HepG2 (cell line): ENCODE data around the gene HLF. TPM values are rescaled to one million over a fixed set of nuclear protein-coding genes. Genes with fewer than 3 reads are reported as not detected.

ENCODE experiments used
- ATF1 ChIP-seq: IDR thresholded peaks from 2 replicates; pipeline ENCODE4 v1.6.1; 2016; ENCODE audit warnings: mild to moderate bottlenecking, control low read depth
- GTF3A ChIP-seq: sonication (generic); formaldehyde crosslinking; conservative IDR thresholded peaks from 2 replicates; pipeline ENCODE4 v1.4.0; 2020; ENCODE audit warnings: mild to moderate bottlenecking, missing genetic modification reagents
- KAT2B ChIP-seq: fragments of 150-350 bp; IDR thresholded peaks from 2 replicates; pipeline ENCODE4 v1.6.1; 2014; ENCODE audit warnings: low read depth, low read length, borderline replicate concordance
- KAT8 ChIP-seq: IDR thresholded peaks from 2 replicates; pipeline ENCODE4 v1.6.1; 2016; ENCODE audit warnings: missing genetic modification reagents, missing compliant biosample characterization
- PAWR ChIP-seq: sonication (generic); formaldehyde crosslinking; IDR thresholded peaks from 2 replicates; pipeline ENCODE4 v1.4.0; 2020; ENCODE audit warnings: missing genetic modification reagents, mild to moderate bottlenecking, borderline replicate concordance
- POLR2G ChIP-seq: fragments of 200-400 bp; formaldehyde crosslinking; IDR thresholded peaks from 2 replicates; pipeline ENCODE4 v1.6.1; 2018; ENCODE audit warnings: mild to moderate bottlenecking, low read depth, low read length, moderate library complexity
- RXRB ChIP-seq: IDR thresholded peaks from 2 replicates; pipeline ENCODE4 v1.6.1; 2016; ENCODE audit warnings: borderline replicate concordance, missing genetic modification reagents, missing compliant biosample characterization
- ZEB1 ChIP-seq: IDR thresholded peaks from 2 replicates; pipeline ENCODE4 v1.6.1; 2012; ENCODE audit warnings: mild to moderate bottlenecking, low read depth, inconsistent platforms; ENCODE audit not compliant: insufficient replicate concordance
- ZNF253 ChIP-seq: sonication (generic); formaldehyde crosslinking; IDR thresholded peaks from 2 replicates; pipeline ENCODE4 v1.8.0; 2022; ENCODE audit warnings: mild to moderate bottlenecking, missing genetic modification reagents, borderline replicate concordance
- ZNF335 ChIP-seq: sonication (generic); formaldehyde crosslinking; IDR thresholded peaks from 2 replicates; pipeline ENCODE4 v1.4.0; 2020; ENCODE audit warnings: missing genetic modification reagents
- ZNF878 ChIP-seq: sonication (generic); formaldehyde crosslinking; IDR thresholded peaks from 2 replicates; pipeline ENCODE4 v1.8.1; 2023; ENCODE audit warnings: mild to moderate bottlenecking, missing genetic modification reagents, moderate library complexity
- ZSCAN29 ChIP-seq: sonication (generic); formaldehyde crosslinking; conservative IDR thresholded peaks from 2 replicates; pipeline ENCODE4 v1.4.0; 2020; ENCODE audit warnings: mild to moderate bottlenecking, missing genetic modification reagents
- polyA plus RNA-seq, 8 experiments: library from polyadenylated mRNA; depleted of rRNA in 3 of 8; stranded (reverse) in 7 of 8; unstranded in 1 of 8; fragments of >200 nt; fragmentation: Illumina TruSeq in 4 of 8; extraction: Trizol in 4 of 8; gene quantifications; 2 replicates each; pipeline versions ENCODE4 v1.2.1 to v1.2.3, GENCODE V29; 2011 to 2016; ENCODE audit warnings: low read depth in 4 of 8, missing spikeins in 1 of 8, mixed read lengths in 1 of 8; ENCODE audit not compliant: insufficient read depth in 1 of 8
- total RNA-seq, 5 experiments: library from RNA; depleted of rRNA; stranded (reverse); fragments of >200 nt; fragmentation: Illumina TruSeq; extraction: Trizol; gene quantifications; 2 replicates each; pipeline ENCODE4 v1.2.3, GENCODE V29; 2016; ENCODE audit warnings: low read depth in 1 of 5
- TF ChIP-seq, protein P1 (sequence below): sonication (generic); formaldehyde crosslinking; IDR thresholded peaks from 2 replicates; pipeline ENCODE4 v1.5.1; 2020; ENCODE audit warnings: mild to moderate bottlenecking, missing genetic modification reagents, borderline replicate concordance
- TF ChIP-seq, protein P2 (sequence below): sonication (generic); formaldehyde crosslinking; conservative IDR thresholded peaks from 2 replicates; pipeline ENCODE4 v1.8.0; 2022; ENCODE audit warnings: low read depth, missing genetic modification reagents
- TF ChIP-seq, protein P3 (sequence below): sonication (generic); formaldehyde crosslinking; IDR thresholded peaks from 2 replicates; pipeline ENCODE4 v1.9.0; 2022; ENCODE audit warnings: low read depth, missing genetic modification reagents
- TF ChIP-seq, protein P4 (sequence below): IDR thresholded peaks from 2 replicates; pipeline ENCODE4 v1.6.1; 2016

HLF gene
- total and polyA plus RNA-seq, 2 of the 13 experiments (the other 11 are each of a cell fraction or from before 2014, with no cell fraction given): 202 to 346 TPM

DNA sequence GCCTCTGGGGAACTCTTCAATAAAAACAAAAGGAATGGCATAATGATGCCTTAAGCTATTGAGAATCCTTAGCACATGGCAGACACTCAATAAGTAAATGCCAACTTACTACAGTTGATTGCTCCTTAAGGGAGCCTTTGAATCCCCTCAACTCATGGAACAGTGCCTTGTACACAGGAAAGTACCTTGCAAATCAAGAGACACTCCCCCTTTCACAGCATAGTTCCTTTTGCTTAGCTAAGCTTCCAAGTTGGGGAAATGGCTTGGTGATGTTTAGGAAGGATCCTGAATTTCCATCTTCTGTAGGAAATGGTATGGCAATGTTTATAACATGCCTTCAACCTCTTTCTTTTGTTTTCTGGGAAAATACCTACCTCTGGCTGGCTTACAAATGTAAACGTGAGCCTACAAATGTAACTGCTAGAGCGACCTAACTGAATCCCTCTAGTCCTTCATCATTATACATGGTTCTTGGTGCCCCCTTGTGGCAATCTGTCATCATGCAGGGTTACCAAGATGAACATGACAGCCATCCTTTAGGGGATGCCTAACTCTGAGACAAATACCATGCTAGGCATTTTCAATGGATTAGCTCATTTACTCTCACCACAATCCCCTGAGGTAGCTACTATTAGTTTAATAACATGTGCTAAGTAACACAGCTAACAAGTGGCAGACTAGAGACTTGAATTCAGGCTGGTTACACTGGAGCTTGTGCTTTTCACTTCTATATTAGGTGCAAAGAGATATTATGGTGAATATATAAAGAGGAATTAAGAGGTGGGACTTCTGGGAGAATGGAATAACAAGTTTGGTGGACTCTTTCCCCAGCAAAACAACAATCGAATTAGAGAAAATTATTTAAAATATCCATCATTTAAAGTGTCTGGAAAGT is 91.9 kb downstream of the HLF start (continued):
- TF ChIP-seq, protein P1, sequence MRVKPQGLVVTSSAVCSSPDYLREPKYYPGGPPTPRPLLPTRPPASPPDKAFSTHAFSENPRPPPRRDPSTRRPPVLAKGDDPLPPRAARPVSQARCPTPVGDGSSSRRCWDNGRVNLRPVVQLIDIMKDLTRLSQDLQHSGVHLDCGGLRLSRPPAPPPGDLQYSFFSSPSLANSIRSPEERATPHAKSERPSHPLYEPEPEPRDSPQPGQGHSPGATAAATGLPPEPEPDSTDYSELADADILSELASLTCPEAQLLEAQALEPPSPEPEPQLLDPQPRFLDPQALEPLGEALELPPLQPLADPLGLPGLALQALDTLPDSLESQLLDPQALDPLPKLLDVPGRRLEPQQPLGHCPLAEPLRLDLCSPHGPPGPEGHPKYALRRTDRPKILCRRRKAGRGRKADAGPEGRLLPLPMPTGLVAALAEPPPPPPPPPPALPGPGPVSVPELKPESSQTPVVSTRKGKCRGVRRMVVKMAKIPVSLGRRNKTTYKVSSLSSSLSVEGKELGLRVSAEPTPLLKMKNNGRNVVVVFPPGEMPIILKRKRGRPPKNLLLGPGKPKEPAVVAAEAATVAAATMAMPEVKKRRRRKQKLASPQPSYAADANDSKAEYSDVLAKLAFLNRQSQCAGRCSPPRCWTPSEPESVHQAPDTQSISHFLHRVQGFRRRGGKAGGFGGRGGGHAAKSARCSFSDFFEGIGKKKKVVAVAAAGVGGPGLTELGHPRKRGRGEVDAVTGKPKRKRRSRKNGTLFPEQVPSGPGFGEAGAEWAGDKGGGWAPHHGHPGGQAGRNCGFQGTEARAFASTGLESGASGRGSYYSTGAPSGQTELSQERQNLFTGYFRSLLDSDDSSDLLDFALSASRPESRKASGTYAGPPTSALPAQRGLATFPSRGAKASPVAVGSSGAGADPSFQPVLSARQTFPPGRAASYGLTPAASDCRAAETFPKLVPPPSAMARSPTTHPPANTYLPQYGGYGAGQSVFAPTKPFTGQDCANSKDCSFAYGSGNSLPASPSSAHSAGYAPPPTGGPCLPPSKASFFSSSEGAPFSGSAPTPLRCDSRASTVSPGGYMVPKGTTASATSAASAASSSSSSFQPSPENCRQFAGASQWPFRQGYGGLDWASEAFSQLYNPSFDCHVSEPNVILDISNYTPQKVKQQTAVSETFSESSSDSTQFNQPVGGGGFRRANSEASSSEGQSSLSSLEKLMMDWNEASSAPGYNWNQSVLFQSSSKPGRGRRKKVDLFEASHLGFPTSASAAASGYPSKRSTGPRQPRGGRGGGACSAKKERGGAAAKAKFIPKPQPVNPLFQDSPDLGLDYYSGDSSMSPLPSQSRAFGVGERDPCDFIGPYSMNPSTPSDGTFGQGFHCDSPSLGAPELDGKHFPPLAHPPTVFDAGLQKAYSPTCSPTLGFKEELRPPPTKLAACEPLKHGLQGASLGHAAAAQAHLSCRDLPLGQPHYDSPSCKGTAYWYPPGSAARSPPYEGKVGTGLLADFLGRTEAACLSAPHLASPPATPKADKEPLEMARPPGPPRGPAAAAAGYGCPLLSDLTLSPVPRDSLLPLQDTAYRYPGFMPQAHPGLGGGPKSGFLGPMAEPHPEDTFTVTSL: no peak
- TF ChIP-seq, protein P2, sequence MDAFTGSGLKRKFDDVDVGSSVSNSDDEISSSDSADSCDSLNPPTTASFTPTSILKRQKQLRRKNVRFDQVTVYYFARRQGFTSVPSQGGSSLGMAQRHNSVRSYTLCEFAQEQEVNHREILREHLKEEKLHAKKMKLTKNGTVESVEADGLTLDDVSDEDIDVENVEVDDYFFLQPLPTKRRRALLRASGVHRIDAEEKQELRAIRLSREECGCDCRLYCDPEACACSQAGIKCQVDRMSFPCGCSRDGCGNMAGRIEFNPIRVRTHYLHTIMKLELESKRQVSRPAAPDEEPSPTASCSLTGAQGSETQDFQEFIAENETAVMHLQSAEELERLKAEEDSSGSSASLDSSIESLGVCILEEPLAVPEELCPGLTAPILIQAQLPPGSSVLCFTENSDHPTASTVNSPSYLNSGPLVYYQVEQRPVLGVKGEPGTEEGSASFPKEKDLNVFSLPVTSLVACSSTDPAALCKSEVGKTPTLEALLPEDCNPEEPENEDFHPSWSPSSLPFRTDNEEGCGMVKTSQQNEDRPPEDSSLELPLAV (CRISPR knock-in tag): no peak
- TF ChIP-seq RXRB (CRISPR knock-in tag): peak; percentile 66; the same call in 1 of the 2 replicates
- TF ChIP-seq ATF1 (CRISPR knock-in tag): peak; percentile 20; the same call in 1 of the 2 replicates
- no peak for TF ChIP-seq ZNF335 (CRISPR knock-in tag)
- no peak for TF ChIP-seq POLR2G
- TF ChIP-seq, protein P3, sequence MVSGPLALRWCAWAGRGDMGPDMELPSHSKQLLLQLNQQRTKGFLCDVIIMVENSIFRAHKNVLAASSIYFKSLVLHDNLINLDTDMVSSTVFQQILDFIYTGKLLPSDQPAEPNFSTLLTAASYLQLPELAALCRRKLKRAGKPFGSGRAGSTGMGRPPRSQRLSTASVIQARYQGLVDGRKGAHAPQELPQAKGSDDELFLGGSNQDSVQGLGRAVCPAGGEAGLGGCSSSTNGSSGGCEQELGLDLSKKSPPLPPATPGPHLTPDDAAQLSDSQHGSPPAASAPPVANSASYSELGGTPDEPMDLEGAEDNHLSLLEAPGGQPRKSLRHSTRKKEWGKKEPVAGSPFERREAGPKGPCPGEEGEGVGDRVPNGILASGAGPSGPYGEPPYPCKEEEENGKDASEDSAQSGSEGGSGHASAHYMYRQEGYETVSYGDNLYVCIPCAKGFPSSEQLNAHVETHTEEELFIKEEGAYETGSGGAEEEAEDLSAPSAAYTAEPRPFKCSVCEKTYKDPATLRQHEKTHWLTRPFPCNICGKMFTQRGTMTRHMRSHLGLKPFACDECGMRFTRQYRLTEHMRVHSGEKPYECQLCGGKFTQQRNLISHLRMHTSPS (CRISPR knock-in tag): no peak
- TF ChIP-seq PAWR (CRISPR knock-in tag): no peak
- no peak for TF ChIP-seq ZNF878 (CRISPR knock-in tag)
- TF ChIP-seq ZNF253: no peak
- no peak for TF ChIP-seq KAT2B
- 0 out of 2 replicates have a peak, but pooled peaks have one; percentile 29 for TF ChIP-seq KAT8
- TF ChIP-seq, protein P4, sequence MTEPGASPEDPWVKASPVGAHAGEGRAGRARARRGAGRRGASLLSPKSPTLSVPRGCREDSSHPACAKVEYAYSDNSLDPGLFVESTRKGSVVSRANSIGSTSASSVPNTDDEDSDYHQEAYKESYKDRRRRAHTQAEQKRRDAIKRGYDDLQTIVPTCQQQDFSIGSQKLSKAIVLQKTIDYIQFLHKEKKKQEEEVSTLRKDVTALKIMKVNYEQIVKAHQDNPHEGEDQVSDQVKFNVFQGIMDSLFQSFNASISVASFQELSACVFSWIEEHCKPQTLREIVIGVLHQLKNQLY (CRISPR knock-in tag): no peak
- TF ChIP-seq GTF3A (CRISPR knock-in tag): no peak
- TF ChIP-seq ZEB1: no peak
- no peak for TF ChIP-seq ZSCAN29 (CRISPR knock-in tag)
